NCI-H1105 treated with DMSO at 0.1 percent for 48 hours (cell line): ENCODE measurements around the gene CLASP1.
A peak's percentile ranks its signal among the peaks of the same experiment; 100 is the strongest.
"Not testable (repeated sequence)": the region's sequence is repeated elsewhere in the genome, so short reads cannot be mapped to it uniquely, and the experiment has no call there.

ENCODE experiments used
- DNase-seq: peaks from one replicate; lab custom pipeline; 2025; lab: John Stamatoyannopoulos, UW

Gene CLASP1

DNA sequence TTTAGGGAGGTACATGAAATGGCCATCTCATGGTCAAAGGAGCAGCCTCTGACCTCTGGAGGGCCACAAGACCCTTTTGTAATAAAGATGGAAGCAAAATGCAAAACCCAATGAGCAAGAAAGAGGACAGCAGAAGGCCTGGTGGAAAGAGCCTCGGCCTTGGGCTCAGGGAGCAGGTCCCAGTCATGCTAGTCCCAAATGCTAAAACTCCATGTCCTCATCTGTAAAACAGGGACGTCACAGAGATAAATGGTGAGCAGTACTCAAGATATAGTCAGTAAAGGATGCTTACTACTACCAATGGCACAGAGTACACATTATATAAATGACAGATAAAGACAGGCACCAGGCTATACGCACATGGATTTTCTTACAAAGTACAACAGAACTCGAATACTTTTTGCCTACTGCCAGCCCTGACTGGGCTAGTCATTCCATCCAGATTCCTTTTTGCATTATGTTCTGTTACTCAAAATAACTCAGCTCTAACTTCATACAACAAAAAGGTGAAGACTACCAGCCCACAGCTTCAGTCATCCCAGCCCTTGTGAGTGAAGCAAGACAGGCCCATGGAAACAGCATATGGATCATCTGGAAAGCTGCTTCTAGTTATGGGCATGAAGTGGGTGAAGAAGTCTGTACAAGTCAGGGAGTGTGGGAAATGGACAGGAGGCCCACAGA, 299.4 kb downstream of the CLASP1 start:
- DNase-seq = no peak

- no peak for DNase-seq
Measured at GRCh38 chr2:121348128-121348740, 301.0 kb downstream of the CLASP1 start.

GRCh38 chr2:121346859-121347258, 302.4 kb downstream of the CLASP1 start:
- no peak for DNase-seq

GRCh38 chr2:121346407-121346806, 302.9 kb downstream of the CLASP1 start:
- DNase-seq = no peak

DNA sequence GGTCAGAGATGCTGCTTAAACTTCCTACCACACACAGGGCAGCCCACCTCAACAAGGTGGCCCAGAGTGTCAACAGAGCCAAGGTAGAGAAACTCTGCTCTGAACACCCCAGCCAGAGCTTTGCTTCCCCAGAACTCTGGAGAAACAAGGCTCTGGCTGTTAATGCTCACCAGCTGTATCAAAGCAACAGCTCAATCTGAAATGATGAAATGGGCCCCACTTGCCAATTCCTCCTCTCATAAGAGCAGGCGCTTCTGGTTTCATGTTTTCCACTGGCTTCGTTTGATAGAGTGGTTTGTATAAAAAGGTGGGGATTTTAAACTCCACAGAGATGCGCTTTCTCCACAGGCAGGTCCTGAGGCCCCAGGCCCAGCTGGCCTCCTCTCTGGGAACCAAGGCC, 303.4 kb downstream of the CLASP1 start:
- DNase-seq = no peak

- no peak for DNase-seq
Measured at GRCh38 chr2:121345101-121345500, 304.2 kb downstream of the CLASP1 start.

DNA sequence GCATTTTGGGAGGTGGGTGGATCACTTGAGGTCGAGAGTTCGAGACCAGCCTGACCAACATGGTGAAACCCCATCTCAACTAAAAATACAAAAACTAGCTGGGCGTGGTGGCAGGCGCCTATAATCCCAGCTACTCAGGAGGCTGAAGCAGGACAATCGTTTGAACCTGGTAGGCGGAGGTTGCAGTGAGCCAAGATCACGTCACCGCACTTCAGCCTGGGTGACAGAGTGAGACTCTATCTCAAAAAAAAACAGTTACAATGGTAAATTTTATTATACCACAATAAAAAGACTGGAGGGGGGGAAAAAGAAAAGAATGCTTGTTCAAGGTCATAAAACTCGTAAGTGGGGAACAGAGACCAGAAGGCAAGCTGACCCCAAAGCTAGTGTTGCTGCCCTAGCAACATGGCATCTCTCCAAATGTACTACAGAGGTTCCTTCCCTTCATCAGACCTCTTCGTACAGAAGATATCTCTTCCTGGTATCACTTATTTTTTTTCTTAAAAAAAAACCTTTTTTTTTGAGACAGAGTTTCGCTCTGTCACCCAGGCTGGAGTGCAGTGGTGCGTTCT, 305.3 kb downstream of the CLASP1 start:
- DNase-seq = not testable (repeated sequence)

DNA sequence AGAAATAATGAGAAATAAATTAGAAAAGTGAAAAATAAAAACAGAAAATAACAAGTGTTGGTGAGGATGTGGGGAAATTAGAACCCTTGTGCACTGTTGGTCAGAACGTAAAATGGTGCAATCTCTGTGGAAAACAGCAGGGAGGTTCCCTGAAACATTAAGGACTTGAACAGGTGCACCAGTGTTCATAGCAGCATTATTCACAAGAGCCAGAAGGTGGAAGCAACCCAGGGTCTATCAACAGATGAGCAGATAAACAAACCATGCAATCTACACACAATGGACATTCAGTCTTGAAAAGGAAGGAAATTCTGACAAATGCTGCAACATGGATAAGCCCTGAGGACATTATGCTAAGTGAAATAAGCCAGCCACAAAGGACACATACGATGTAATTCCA, 306.1 kb downstream of the CLASP1 start:
- no peak for DNase-seq

GRCh38 chr2:121342751-121343150, 306.5 kb downstream of the CLASP1 start:
- DNase-seq = no peak

DNA sequence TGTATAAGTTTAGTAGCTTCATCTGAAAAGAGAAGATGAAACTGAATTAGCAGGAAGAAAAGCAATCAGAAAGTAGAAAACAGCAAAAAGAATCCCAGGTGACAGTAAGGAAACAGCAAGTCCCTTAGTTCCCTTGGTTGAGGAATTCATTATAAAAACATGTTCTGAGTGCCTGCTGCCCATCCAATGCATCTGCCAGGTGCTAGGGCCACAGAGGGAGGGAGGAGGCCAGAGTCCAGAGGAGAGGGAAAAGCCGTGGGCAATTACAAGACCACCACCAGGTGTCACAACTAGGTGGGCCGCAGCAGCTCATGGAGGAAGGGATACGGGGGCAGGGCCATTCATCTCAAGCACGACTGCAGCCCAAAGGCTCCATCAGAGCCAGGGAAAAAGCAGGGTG, 308.3 kb downstream of the CLASP1 start:
- no peak for DNase-seq

DNA sequence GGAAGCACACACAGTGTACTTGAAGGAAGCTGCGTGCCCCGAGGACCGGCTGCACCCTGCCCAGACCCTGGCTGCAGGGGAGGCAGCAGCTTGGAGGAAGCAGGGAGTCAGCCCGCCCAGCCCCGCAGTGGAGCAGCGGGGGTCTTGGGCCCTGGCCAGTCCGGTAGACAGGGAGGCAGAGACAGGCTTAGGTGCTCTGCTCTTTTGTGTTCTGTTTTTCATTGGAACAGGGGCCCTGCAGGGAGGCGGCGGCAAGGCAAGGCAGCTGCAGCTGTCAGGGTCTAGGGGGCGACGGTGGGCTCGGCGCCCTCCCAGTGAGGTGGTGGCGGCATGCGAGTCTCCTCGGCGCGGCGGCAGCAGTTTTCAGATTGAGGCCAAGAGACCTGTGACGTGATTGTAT, 311.0 kb downstream of the CLASP1 start:
- no peak for DNase-seq

DNA sequence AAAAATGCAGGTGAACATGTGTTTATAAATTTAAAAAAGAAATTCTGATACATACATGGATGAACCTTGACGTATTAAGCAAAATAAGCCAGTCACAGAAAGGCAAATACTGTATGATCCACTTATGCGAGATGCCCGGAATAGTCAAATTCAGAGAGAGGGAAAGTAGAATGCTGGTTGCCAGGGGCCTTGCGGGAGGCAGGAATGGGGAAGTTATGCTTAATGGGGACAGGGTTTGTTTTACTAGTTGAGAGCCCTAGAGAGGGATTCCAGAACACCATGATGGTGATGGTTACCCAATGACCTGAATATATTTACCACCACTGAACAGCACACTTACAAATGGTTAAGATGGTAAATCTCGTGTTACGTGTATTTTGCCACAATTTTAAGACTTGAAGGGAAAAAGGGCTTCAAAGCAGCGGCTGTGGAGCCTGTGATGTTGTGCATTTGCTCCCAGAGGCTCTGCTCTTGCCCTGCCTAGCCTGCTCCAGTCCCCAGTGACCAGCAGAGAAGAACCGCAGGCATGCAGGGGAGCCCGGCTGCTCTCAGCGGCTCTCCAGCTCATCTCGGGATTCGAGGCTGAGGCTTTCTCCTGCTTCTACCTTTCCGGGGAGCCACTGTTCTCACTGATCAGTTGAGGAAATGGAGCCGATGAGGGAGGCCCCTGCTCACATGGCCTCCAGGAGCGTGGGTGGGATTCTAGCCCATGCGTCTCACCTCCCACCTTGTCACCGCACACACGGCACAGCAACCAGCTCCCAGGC, 312.6 kb downstream of the CLASP1 start:
- DNase-seq = no peak

- peak; percentile 31 for DNase-seq
Measured at GRCh38 chr2:121335294-121336290, 313.7 kb downstream of the CLASP1 start.

GRCh38 chr2:121334581-121335293, 314.5 kb downstream of the CLASP1 start:
- no peak for DNase-seq

- DNase-seq = no peak
Measured at GRCh38 chr2:121333834-121334558, 315.3 kb downstream of the CLASP1 start.

DNA sequence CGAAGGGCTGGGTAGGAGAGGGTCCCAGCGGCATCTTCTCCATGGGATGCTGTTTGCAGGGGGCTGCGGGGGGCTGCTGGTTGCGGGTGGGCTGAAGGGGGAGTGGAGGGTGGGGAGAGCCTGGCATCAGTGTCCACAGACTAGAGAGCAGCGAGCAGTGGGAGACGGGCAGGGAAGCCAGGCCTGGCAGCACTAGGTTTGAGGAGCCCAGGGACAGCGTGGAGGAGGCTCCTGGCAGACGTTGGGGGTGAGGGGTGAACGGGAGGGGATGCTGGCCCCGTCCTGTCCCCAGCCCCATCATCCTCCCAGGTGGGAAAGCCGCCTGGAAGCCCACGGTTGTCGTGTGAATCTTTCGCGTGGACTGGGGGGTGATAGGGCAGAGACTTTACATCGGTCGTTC, 316.0 kb downstream of the CLASP1 start:
- DNase-seq = no peak

DNA sequence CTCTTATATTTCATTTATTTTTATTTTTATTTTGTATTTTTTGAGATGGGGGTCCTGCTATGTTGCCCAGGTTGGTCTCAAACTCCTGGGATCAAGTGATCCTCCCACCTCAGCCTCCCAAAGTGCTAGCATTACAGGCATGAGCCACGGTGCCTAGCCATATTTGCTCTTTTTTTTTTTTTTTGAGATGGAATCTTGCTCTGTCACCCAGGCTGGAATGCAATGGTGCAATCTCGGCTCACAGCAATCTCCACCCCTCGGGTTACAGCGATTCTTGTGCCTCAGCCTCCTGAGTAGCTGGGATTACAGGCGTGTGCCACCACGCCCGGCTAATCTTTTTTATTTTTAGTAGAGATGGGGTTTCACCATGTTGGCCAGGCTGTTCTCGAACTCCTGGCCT, 317.9 kb downstream of the CLASP1 start:
- not testable (repeated sequence) for DNase-seq

GRCh38 chr2:121330921-121331320, 318.3 kb downstream of the CLASP1 start:
- DNase-seq = no peak

- DNase-seq = no peak
Measured at GRCh38 chr2:121329786-121330185, 319.5 kb downstream of the CLASP1 start.

DNA sequence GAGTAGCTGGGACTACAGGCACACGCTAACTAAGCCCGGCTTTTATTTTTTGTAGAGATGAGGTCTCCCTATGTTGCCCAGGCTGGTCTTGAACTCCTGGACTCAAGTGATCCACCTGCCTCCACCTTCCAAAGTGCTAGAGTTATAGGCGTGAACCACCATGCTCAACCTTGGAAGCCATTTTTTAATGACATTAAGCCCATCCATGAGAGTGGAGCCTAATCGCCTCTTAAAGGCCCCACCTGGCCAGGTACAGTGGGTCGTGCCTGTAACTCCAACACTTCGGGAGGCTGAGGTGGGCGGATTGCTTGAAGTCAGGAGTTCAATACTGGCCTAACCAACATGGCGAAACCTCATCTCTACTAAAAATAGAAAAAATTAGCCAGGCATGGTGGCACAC, 322.6 kb downstream of the CLASP1 start:
- DNase-seq = no peak
